DMS53 treated with DMSO at 0.1 percent for 48 hours (cell line): ENCODE results near the gene TMEM178B.
"Not testable (repeated sequence)": the region's sequence is repeated elsewhere in the genome, so short reads cannot be mapped to it uniquely, and the experiment has no call there.

Experiments
- DNase-seq: peaks from one replicate; lab custom pipeline; 2025; ENCODE audit not compliant: unreplicated experiment; lab: John Stamatoyannopoulos, UW

TMEM178B gene

DNA sequence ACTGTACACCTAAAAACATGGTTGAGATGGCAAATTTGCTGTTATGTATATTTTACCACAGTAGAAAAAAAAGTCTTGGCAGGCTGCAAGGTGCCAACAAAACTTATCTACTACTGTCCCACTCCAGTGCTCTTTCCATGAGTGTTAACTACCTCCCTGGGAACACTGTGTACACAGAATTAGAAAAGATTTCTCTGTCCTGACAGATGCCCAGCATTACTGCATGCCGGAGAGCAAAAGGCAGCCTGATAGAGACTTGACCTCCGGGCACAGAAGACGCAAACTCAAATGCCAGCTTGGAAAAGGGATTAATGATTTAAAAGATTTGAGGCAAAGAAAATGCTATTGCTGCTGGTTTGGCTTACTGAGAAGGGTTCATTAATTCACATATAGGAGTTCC is 228.8 kb downstream of the TMEM178B start:
- DNase-seq, result no peak

DNA sequence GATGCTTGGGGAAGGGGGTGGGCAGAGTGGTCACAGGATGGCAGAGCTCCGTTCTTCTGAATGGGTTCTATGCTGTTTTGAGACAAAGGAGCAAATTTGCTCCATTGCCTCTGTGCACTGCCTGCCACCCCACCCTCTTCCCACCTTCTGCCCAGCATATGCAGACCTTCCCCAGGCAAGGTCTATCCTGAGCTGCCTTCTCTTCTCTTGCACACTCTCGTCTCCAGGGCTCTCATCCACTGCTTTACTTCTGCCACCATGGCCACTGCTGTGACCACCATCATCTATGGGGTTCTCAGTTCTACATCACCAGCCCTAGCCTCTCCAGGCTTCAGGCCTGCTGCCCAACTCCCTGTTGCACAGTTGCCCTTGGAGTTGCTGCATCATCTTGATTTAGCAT is 230.4 kb downstream of the TMEM178B start:
- DNase-seq, result no peak

DNA sequence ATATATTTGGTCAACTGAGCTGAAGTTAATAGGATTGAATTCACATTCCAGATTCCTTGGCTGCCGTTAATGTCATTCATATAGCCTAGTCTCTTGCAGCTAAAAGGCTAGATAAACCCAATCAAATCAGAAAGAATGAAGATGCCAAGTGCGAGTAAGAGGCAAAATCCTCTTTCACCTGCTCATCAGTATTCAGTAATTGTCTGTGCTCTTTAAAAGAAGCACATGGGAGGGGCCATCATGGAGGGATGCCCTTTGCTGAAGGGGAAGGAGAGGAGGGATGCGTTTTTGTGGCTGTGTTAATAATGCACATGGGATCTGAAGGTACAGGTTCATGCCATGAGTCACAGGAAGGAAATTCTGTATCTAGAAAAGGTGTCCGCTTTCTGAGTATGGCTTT is 232.2 kb downstream of the TMEM178B start:
- no peak for DNase-seq

DNA sequence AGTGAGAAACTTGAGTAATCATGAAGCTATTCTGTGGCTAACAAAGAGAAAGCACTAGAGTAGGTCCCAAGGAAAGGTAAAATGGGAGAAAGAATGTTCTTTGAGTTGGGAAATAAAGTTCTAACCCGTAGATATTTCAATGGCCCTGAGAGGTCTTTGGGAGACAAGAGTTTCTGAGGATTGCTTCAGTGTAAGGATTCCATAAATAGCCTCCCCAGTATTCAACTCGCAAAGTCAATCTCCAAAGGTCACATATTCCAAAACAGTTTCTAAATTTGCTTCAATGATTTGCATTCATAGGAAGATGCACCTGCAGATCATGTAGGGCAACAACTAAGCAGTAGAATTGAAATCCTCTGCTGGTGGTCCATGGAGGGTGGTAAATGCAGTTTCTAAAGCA is 238.5 kb downstream of the TMEM178B start:
- DNase-seq, result no peak

DNA sequence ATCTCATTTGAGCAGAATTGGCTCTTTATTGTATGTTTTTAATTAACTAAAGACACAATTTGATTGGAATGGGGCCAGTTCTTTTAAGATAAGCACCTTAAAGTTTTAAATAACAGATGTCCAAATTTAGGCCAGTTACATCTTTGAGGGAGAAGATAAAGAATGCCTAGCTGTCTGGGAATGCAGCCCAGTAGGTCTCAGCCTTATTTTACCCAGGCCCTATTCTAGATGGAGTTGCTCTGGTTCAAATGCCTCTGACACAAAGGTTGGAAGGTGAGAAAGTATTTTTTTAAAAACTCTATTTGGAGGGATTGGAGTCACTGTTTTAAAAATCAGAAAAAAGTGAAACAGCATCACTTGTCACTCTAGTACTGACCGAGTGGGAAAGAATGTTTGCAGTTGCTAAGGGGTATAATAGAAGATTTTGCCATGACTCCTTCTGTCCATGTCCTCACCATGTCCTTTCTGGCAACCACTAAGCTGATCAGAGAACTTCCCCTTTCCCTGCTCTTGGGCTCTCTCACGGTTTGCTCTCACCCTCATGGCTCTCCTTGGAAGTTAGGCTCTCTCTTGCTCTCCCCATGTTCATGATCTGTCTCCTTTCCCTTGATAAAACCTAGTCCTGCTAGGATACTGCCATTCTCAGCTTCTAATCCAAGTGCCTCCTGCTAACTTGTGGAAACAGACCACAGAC is 239.1 kb downstream of the TMEM178B start:
- no peak for DNase-seq

DNA sequence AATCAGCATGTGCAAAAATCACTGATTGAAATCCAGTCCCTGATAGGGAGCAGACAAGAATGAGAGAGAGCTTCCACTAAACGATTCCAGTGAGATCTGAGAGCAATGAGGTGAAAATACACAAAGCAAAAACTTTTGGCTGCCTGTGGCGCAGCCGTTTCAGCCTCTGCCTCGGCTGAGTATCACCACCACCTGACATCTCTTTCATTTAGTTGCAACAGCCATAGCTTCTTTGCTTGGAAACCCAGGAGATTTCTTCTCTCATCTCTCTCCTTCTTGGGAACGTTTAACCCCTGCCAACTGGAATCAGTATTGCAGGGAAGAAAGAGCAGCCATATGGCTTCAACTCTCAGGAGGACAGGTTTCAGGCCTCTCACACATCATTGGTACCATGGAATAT is 240.0 kb downstream of the TMEM178B start:
- DNase-seq, result no peak

DNA sequence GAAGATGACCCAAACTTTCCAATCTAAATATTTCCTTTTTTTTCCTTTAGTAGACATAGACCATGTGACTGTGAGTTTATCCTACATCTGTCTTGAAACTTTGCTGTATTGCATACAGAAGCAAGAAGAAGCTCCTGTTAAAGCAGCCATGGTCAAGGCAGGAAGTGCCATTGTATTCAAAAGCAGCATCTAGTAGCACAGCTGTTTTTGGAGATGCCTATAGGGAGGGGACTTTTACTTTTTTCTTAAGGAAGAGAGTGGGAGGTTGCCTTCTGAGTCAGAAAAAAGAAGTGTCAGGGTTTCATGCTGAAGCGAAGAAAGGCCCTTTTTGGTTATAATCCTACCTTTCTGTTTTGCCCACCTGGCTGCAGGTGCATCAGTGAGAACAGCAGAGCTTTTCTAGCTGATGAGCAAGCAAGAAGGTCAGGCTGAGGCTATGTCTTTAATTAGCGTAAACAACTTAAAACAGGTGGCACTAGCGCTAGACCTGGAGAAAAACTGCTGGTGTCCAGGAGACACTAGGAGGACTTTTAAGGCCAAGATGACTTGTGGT is 243.2 kb downstream of the TMEM178B start:
- DNase-seq, result no peak

DNA sequence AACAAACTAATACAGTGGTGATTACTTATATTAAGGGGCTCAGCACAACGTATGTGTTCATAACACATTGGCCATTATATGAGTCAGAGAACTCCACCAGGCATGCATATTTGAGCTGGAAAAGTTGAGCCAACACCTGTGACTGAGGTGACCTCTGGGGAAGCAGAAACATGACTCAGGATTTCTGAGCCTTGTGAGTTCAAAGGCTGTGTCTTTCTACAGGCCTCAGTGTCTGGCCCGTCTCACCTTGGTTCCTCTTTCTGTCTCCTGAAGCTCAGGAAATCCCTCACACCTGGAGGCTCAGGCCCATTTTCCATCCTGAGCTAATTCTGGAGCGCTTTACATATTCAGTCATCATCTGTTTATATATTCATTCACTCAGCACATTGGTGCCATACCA is 246.4 kb downstream of the TMEM178B start:
- no peak for DNase-seq

DNA sequence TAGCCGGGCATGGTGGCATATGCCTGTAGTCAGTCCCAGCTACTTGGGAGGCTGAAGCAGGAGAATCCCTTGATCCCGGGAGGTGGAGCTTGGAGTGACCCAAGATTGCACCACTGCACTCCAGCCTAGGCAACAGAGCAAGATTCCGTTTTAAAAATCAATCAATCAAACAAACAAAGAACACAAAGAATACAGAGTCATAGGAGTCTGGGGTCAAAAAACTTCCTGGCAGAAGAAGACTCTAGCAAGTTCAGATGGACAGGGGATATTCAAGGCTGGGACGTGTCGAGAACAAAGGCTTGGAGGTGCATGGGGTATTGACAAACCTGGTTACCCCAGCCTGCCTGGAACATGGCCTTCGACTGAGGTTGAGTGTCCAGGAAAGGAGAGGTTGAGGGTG is 248.5 kb downstream of the TMEM178B start:
- DNase-seq, result no peak

DNA sequence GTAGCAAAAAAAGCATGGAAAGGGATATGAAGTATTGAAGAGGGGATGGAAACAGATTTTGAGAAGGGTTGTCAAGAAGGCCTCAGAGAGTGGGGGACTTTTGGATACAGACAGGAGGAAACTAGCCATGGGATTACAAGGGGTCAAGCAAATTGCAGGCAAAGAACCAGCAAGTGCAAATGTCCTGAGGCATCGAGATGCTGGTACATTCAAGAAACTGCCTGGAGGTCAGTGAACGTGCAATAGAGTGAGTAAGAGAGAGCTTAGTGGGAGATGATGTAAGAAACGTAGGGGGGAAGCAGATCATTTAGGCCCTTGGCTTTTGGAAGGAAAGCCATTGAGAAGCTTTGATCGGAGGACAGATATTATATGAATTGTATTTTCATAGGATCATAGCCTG is 250.0 kb downstream of the TMEM178B start:
- no peak for DNase-seq

DNA sequence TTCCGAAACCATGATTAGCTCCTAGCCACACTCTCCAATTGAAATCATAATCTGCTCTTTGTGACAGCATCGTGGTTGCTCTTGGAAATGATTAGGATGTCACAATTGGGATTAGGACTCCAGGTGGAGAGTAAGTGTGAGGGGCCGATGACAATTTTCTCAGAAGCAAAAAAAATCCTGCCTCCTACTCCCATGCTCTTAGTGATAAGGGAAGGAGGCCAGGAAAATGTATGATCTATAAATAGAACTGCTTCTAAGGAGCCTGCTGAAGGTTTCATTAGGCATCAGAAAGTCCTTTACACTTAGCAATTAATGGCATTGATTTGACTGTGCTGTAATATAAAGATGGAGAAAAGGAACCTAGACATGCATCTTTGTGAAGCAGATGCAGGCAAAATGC is 251.0 kb downstream of the TMEM178B start:
- no peak for DNase-seq

DNA sequence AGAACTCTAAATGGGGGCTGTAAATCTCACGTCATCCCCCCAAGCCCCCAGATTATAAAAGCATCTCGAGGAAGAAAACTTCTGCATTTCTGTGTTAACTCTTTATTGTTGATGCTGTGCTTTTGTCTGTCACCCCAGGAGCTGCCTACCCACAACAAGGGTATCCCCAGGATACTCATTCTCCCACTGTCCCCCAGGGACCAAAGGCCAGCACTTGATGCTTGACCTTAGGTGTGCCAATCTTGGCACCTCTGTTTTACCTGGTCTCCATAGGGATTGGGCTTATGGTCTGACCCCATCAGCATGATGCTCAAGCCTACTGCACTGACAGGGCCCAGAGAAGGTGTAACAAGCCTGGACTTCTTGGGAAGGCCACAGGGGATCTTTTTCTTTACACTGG is 251.4 kb downstream of the TMEM178B start:
- no peak for DNase-seq

DNA sequence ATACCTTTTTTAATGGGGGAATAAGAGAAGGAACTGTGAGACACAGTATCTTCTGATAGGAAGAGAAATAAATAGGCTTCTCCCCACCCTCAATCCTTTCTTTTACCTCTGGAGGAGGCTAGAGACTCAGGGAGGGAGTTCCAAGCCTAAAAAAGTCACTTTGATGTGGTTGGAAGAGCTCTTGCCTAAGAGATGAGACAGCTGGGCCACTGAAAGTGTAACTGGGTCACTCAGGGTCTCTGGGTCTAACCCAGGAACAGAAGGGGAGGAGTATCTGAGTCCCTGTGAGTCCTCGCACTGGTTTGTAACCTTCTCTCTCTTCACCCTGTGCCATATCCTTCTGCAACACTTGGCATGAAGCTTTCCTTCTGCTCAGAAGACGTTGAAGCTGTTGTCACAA is 254.4 kb downstream of the TMEM178B start:
- DNase-seq, result no peak

DNA sequence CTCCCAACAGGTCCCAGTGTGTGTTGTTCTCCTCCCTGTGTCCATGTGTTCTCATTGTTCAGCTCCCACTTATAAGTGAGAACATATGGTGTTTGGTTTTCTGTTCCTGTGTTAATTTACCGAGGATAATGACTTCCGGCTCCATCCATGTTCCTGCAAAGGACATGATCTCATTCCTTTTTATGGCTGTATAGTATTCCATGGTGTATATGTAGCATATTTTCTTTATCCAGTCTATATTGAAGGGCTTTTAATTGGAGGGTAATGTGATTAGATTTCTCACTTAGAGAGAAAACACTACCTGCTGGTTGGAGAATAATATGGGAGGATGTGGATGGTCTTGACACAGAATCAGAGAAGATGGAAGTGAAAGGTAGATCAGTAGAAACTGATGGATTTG is 256.4 kb downstream of the TMEM178B start:
- not testable (repeated sequence) for DNase-seq

DNA sequence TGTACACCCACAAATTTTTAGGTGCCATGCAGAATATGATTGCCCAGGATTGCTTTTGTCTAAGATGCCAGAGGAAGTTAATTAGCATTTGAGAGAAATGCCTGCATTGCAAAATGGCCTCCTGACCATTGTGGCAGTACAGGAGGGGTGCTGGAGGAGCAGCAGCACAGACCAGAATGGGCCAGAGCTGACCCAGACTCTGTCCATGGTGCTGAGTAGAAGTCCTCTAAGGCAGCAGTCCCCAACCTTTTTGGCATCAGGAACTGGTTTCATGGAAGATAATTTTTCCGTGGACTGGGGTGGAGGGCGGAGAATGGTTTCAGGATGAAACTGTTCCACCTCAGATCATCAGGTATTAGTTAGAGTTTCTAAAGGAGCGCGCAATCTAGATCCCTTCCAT is 259.6 kb downstream of the TMEM178B start:
- no peak for DNase-seq

DNA sequence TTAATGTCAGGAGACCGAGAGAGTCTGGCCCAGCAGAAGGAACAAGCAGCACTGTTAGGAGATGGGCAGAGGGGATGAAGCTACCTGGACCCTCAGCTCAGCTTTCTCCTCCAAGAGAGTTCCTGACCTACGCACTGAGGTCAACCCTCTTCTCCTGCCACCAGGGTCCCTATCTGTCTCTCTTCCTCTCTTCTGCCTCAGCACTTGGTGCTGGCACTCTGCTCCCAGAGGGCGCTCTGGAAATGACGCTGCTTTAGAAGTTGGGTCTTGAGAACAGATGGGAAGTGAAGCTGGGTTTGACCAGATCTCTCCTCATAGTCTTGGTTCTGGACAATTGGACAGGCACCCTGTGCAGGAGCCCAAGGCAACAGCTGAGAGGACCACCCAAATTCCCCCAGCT is 261.3 kb downstream of the TMEM178B start:
- DNase-seq, result no peak

DNA sequence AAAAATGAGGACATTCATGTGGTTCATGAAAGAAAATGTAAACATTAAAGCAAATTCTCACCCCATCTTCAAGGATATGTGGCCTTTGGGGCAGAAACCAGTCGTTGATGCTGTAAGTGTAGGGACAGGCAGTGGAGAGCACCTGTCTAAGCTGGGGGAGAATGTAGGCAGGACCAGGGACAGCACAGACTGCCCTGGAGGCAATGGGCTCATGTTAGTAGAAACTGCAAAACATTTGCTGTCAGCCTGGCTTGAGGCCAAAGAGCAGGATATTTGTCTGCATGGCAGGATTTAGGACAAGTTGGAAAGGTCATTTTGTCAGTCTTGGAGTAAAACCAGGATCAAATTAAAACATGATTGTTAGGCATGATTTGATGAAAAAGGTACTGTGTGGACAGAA is 265.7 kb downstream of the TMEM178B start:
- no peak for DNase-seq

DNA sequence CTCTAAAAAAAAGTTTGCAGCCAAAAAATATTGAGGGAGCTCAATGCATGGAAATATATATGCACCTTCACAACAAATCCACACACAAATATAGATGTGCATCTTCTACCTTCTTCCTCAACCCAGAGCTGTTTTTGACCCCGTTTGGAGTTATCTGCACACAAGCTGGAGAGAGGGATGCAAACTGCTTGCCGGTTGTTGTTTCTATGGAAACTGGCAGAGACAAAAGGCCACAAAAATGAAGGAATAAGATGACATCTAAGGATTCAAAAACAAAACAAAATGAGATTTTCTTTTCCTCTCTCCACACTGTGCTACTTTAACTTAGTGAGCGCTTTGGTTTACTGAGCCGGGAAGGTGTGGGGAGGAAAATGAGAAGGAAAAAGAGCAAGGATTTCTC is 267.1 kb downstream of the TMEM178B start:
- DNase-seq, result no peak

DNA sequence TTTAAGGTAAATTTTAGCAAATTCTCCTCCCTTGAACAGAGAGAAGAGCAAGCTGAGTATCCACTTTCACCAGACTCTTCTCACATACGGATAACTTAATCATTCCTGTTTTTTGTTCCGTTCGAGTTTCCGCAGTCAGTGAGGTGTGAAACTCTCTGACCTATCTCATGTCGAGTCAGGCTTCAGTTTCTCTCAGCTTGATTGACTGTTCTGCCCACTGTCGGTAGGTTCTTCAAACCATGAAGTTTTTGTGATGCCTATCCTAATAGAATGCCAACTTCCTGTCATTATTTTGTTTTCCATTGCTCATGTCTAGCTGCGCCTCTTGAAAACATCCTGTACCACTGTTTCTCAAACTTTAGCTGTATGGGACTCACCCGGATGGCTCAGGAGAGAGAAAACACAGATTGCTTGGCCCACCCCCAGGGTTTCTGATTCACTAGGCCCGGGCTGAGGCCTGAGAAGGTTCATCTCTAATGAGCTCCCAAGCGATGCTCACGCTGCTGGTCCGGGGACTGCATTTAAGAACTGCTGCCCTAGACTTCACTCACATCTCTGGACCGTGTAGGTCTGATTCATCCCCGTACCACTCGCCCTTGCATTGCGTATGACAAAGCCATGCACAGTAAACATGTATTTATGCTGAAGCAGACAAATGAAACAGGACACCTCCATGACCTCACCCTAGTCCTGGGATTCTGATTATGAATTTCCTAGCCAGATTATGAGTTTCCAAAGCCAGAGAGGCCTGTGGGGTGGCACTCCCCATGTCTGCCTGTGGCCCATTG is 269.0 kb downstream of the TMEM178B start:
- DNase-seq, result no peak

DNA sequence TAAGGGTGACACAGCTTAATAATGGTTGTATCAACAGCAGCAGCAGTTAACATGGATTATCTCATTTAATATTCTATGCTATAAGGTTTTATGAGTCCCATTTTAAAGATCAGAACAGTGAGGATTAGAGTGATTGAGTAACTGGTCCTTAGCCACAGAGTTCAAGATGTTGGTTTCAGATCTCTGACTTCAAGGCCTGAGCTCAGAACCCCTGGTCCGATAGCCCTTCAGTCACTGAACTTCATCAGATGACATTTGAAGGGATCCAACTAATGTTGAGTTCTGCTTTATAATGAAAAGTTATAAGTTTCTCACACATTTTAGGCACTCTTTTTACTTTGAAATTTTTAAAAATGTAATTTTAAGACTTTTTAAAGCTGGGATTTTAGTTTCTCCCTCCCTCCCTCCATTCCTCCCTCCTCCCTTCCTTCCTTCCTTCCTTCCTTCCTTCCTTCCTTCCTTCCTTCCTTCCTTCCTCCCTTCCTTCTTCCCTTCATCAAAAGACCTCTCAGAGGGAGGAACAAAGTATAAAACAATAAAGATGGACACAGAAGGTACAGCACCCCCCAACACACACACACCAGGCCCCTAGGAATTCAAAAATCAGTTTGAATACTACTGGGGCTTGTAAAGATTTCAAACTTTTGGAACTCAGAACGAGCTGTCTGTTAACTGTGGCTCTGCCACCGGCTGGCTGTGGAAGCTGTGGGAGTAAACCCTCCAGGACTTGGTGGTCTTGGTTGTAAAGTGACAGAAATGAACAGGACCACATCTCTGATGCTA is 270.5 kb downstream of the TMEM178B start:
- DNase-seq, result no peak

DNA sequence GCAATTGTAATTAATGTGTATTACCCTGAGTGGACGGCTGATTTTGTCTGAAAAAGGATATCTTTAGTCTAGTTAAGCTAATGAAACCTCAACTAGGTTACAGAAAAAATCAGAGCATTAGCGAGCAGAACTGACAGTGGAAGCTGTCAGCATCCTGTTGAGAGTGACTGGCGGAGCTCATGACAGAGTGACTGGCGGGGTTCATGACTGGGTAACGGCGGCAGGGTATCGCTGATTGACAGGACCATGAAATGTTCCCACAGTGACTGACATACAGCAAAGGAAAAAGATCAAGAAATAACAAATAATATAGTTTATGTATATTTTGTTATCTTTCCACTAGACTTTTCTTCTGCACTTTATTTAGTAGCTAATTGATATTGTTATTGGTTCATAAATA is 274.9 kb downstream of the TMEM178B start:
- DNase-seq, result no peak

DNA sequence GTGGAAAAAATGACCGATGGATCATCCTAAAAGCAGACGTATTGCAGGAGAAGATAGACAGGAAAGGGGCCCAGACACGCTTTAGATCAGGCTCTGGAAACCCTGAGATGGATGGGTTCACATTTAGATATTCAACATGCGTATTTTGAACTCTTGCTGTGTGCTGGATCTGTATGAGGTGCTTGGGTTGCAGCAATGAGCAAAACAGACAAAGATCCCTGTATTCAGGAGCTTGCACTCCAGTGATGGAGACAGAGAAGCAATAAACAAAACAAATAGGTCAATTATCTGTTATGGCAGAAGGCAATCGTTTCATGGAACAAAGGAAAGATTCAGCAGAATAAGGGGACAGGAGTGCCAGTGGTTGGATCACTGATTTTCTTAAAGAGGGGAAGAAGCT is 275.5 kb downstream of the TMEM178B start:
- no peak for DNase-seq
